G401.6 (cell line): ENCODE measurements around the gene ZNF425.
"Not testable (repeated sequence)": the region's sequence is repeated elsewhere in the genome, so short reads cannot be mapped to it uniquely, and the experiment has no call there.

Source experiments
- FAIRE-seq: peaks from 2 replicates; lab custom pipeline; 2012; peaks lifted over from hg19 to GRCh38; lab: Jason Lieb, UNC

Gene ZNF425

GRCh38 chr7:149072438-149072775 is 53.7 kb downstream of the ZNF425 start:
- FAIRE-seq = no peak

GRCh38 chr7:149071641-149072437 is 54.3 kb downstream of the ZNF425 start:
- no peak for FAIRE-seq

GRCh38 chr7:149071182-149071635 is 54.9 kb downstream of the ZNF425 start:
- FAIRE-seq = no peak

GRCh38 chr7:149070372-149071125 is 55.6 kb downstream of the ZNF425 start:
- FAIRE-seq = no peak

DNA sequence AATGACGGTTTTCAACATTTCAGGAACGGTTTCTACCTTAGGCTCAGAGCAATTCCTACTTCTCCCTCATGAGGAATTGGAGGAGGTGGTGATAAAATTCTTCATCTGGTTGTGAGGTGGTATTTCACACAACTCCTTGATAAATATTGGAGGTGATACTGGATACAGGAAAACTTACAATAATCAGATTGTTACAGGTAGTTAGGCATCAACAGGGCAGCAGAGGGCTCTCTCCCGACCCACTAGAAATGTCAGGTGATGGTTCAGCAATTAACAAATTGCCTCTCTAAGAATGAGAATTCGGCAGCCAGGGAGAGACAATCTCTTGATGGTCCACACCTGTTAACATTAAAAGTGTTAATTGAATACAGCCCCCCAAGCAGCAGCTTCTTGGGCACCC is 58.3 kb downstream of the ZNF425 start:
- FAIRE-seq = no peak

DNA sequence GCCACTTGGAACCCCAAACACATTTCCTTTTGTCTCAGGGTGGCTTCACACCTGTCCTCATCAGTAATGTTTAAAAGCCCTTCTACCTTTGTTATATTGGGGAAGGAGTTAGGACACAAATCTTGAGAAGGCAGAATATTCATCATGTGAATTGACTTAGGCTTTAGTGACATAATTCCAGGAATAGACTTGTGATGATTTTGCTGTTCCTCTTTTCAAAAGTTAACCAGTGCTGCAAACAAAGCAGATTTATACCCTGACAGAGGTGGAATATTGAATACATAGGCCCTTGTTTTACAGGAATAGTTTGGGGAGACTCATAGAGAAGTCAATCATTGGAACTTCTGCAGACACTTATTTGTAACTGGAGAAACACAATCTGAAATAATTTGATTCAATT is 62.6 kb downstream of the ZNF425 start:
- FAIRE-seq = no peak

GRCh38 chr7:149062217-149062899 is 63.8 kb downstream of the ZNF425 start:
- not testable (repeated sequence) for FAIRE-seq

DNA sequence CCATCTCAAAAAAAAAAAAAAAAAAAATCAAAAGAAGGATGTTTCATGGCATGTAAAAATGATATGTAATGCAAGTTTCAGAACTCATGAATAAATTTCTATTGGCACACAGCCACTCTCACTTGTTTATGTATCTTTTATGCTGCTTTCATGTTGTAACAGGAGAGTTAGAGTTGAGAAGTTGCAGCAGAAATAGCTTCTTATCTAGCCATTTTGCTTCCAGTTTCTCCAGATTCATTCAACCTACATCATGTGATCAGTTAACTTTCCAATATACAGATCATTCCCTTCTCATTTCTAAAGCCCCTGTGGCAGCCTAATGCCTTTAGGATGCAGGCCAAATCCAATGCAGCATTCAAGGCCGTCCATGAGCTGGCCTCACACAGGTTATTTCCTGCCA is 66.0 kb downstream of the ZNF425 start:
- FAIRE-seq = no peak

GRCh38 chr7:149053885-149054284 is 72.2 kb downstream of the ZNF425 start:
- FAIRE-seq = no peak

DNA sequence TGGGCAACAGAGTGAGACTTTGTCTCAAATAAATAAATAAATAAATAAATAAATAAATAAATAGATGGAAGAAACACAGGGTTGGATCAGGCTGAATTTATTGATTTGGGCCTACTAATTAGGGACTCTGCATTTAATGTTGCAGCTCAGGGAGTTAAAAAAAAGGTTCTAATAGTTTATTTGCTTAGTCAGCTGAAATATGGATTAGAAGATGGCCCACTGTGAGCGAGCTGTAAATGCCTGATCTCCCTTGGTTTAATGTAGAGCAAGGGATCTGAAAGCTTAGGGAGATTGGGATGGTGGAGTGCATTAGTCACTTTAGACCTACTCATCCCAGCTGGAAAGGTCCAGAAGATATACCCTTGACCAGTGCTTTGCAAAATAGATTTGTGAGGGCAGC is 72.7 kb downstream of the ZNF425 start:
- no peak for FAIRE-seq
